DND-41 (cell line): Measurements from ENCODE around the gene CSNK2B.

Experiments used
- ATAC-seq: fragments of 200-7000 bp; cut with Tn5 transposase; 3 replicates; pipeline ENCODE4 v1.9.1; 2021; ENCODE audit warnings: low read depth; ENCODE audit not compliant: insufficient read depth
- DNase-seq: peaks from one replicate; pipeline ENCODE4 v3.0.0-alpha.2; 2020
- H2AFZ ChIP-seq: 2 replicates; pipeline ENCODE4 v1.6.0; 2012; ENCODE audit warnings: low read depth, low read length
- H3K27ac ChIP-seq: 2 replicates; pipeline ENCODE4 v1.5.1; 2012; ENCODE audit warnings: low read length, inconsistent platforms
- H3K27me3 ChIP-seq: fragments of 200-600 bp; sonication (generic); 2 replicates; pipeline ENCODE4 v1.6.0; 2012; ENCODE audit warnings: low read length, mild to moderate bottlenecking, inconsistent platforms; ENCODE audit not compliant: insufficient read depth, poor library complexity
- H3K36me3 ChIP-seq: 2 replicates; pipeline ENCODE4 v1.5.1; 2012; ENCODE audit warnings: low read length, inconsistent platforms; ENCODE audit not compliant: insufficient read depth
- H3K4me1 ChIP-seq: 2 replicates; pipeline ENCODE4 v1.5.1; 2012; ENCODE audit warnings: mild to moderate bottlenecking, low read length; ENCODE audit not compliant: insufficient read depth
- H3K4me2 ChIP-seq: 2 replicates; pipeline ENCODE4 v1.6.0; 2012; ENCODE audit warnings: mild to moderate bottlenecking, moderate library complexity, low read length, inconsistent platforms; ENCODE audit not compliant: insufficient read depth
- H3K4me3 ChIP-seq, 2 experiments: fragments of 200-600 bp in 1 of 2; shearing (Covaris generic) in 1 of 2; 2 replicates each; pipeline ENCODE4 v1.5.1; 2012 to 2016; ENCODE audit warnings: inconsistent platforms in 2 of 2, low read length in 2 of 2, mild to moderate bottlenecking in 2 of 2, low read depth in 1 of 2, moderate library complexity in 1 of 2
- H3K79me2 ChIP-seq: 2 replicates; pipeline ENCODE4 v1.6.0; 2012; ENCODE audit warnings: low read length, inconsistent platforms; ENCODE audit not compliant: insufficient read depth
- H3K9ac ChIP-seq: 2 replicates; pipeline ENCODE4 v1.6.0; 2012; ENCODE audit warnings: low read depth, mild to moderate bottlenecking, inconsistent platforms, low read length, moderate library complexity
- H3K9me3 ChIP-seq: 2 replicates; pipeline ENCODE4 v1.5.1; 2012; ENCODE audit warnings: low read length, moderate library complexity, mild to moderate bottlenecking, inconsistent platforms; ENCODE audit not compliant: insufficient read depth, severe bottlenecking
- H4K20me1 ChIP-seq: 2 replicates; pipeline ENCODE4 v1.6.0; 2012; ENCODE audit warnings: low read length; ENCODE audit not compliant: insufficient read depth
- CTCF ChIP-seq: IDR thresholded peaks from 2 replicates; pipeline ENCODE4 v1.5.1; 2012; ENCODE audit warnings: borderline replicate concordance, low read length, moderate library complexity, mild to moderate bottlenecking; ENCODE audit not compliant: poor library complexity, severe bottlenecking; ENCODE audit errors: extremely low read depth
- EZH2 ChIP-seq: IDR thresholded peaks from 3 replicates; pipeline ENCODE4 v1.6.1; 2012; ENCODE audit warnings: borderline replicate concordance, low read depth, mild to moderate bottlenecking, moderate library complexity, low read length, inconsistent platforms; ENCODE audit not compliant: severe bottlenecking

Gene CSNK2B

GRCh38 chr6:31665501-31666336, at the start of gene CSNK2B:
Gene CSNK2B, plus strand, starts transcription at chr6:31666080. Its CDS starts 752 bp downstream, at chr6:31666832.
- H3K79me2 ChIP-seq = peaks cover 85% of the 10 kb centered on the region

GRCh38 chr6:31617010-31617409, 48.9 kb upstream of the CSNK2B start:
- Histone ChIP-seq H3K36me3 (peaks cover 5% of the 10 kb centered on the region), H3K9ac (peak overlapping the region; percentile 75; the same call in 1 of the 2 replicates), H3K4me2 (peak overlapping the region; percentile 71; the same call in 1 of the 2 replicates), H3K79me2 (peaks cover 33% of the 10 kb centered on the region), H4K20me1 (peaks cover 2% of the 10 kb centered on the region; the same call in 1 of the 2 replicates), H3K27me3 (no peaks in the 10 kb centered on the region), H2AFZ (no peak overlapping the region), H3K4me3 (no peak overlapping the region), H3K27ac (peak overlapping the region; percentile 95; the same call in 1 of the 2 replicates), H3K9me3 (no peaks in the 10 kb centered on the region), H3K4me1 (peaks cover 47% of the 10 kb centered on the region)
- DNase-seq (no peak), ATAC-seq (no peak)
- no peak for TF ChIP-seq EZH2
- no peak for TF ChIP-seq CTCF

More at GRCh38 chr6:31665501-31666336, at the start of gene CSNK2B:
- H3K9ac ChIP-seq = peak within 1 kb of the TSS; percentile 85
- peak within 1 kb of the TSS; percentile 92 for H3K4me2 ChIP-seq
- TF ChIP-seq EZH2 (no peak), CTCF (no peak)
- peaks cover 70% of the 10 kb centered on the region for H3K36me3 ChIP-seq
- peak within 1 kb of the TSS; percentile 79 for H2AFZ ChIP-seq
- H4K20me1 ChIP-seq = peaks cover 17% of the 10 kb centered on the region; the same call in 1 of the 2 replicates
- ATAC-seq = peak; percentile 79
- peaks cover 65% of the 10 kb centered on the region for H3K4me1 ChIP-seq
- H3K9me3 ChIP-seq = no peaks in the 10 kb centered on the region
- DNase-seq = peak; percentile 99
- H3K4me3 ChIP-seq = peak within 1 kb of the TSS; percentile 88 to 91
- H3K27me3 ChIP-seq = no peaks in the 10 kb centered on the region
- peak within 1 kb of the TSS; percentile 96 for H3K27ac ChIP-seq

GRCh38 chr6:31619805-31620585, 45.9 kb upstream of the CSNK2B start:
- Histone ChIP-seq H2AFZ (peak overlapping the region; percentile 63), H3K9me3 (no peaks in the 10 kb centered on the region), H4K20me1 (peaks cover 27% of the 10 kb centered on the region), H3K79me2 (peaks cover 63% of the 10 kb centered on the region), H3K36me3 (peaks cover 35% of the 10 kb centered on the region), H3K4me1 (peaks cover 59% of the 10 kb centered on the region), H3K27me3 (no peaks in the 10 kb centered on the region), H3K4me3 (peak overlapping the region; percentile 22 to 56; a peak in 3 of 4 replicates), H3K4me2 (peak overlapping the region; percentile 68), H3K9ac (peak overlapping the region; percentile 70), H3K27ac (peak overlapping the region; percentile 98)
- DNase-seq = peak; percentile 99
- peak; percentile 78 for ATAC-seq
- TF ChIP-seq CTCF (no peak), EZH2 (no peak)
